Measurements from ENCODE around the gene GOLGA6L9.
"Not testable (repeated sequence)": the region's sequence is repeated elsewhere in the genome, so short reads cannot be mapped to it uniquely, and the experiment has no call there.

The GOLGA6L9 gene, protein sequence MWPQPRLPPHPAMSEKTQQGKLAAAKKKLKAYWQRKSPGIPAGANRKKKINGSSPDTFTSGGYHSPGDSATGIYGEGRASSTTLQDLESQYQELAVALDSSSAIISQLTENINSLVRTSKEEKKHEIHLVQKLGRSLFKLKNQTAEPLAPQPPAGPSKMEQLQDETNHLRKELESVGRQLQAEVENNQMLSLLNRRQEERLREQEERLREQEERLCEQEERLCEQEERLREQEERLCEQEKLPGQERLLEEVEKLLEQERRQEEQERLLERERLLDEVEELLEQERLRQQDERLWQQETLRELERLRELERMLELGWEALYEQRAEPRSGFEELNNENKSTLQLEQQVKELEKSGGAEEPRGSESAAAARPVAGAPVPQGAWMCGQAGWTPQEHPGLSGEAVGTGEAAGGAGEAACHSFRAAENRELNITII

DNA sequence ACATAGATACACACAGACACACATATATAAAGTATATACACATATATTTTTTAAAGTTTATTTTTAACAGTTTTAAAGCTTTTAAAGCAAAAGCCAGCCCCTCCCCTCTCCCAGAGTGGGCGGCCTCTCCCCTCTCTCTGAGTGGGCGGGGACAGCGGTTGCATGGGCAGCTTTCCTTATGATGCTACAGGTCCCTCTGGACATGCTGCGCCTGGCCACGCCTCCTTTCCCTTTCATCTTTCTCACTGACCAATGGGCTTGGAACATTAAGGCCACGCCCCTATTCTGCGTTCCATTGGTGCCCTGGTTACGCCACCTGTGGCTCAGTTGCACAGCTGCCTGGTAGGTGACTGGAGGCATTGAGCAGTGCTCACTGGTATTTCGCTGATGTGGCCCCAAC is at the start of gene GOLGA6L9:
TSS of gene GOLGA6L9 (plus strand) at position 124 of the 400 bp plus-strand sequence. CDS start at position 388, 264 bp downstream.
- DNase-seq, result not testable (repeated sequence)

DNA sequence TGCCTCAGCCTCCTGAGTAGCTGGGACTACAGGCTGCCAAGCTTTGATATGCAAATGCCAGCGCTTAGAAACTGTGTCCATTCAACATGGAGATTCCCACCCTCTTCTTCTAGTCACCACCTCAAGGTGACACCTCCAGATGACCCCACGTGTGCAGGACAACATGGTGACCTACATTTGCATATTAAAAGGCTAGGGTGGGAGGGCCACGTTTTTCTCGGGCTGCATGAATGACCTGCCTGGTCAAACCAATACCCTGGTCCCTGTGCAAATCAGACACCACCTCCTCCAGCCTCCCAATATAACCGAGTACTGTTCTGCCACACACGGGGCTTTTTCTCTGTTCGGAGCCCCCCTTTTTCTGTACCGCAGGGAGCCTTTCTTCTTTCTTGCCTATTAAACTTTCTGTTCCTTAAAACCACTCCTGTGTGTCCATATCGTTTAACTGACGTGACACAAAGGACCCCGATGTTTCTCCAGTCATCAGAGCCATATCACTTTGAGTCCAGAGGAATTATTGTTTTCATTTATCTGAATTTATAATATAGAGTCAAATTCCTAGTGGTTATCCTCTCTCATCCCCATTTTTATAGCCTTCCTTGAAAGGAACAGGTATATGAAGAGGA is 48.2 kb upstream of the GOLGA6L9 start:
- DNase-seq, result not testable (repeated sequence)

DNA sequence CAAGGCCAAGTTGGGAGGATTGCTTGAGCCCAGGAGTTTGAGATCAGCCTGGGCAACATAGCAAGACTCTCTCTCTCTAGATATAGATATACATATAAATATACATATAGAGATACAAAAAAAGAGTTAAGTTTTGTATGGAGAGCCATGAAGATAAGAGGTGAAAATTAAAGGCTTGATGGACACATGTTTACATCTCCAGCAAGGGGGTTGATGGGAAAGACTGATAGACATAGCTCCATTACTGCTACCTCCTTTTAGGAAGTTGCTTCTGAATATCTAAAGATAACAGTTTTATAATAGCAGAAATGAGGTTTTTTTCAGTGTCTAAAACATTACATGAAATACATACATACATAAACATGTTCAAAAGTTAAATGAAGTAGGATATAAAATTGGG is 42.4 kb upstream of the GOLGA6L9 start:
- not testable (repeated sequence) for DNase-seq

DNA sequence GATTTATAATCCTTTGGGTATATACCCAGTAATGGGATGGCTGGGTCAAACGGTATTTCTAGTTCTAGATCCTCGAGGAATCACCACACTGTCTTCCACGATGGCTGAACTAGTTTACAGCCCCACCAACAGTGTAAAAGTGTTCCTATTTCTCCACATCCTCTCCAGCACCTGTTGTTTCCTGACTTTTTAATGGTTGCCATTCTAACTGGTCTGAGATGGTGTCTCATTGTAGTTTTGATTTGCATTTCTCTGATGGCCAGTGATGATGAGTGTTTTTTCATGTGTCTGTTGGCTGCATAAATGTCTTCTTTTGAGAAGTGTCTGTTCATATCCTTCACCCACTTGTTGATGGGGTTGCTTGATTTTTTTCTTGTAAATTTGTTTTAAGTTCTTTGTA is 39.5 kb upstream of the GOLGA6L9 start:
- DNase-seq, result not testable (repeated sequence)

DNA sequence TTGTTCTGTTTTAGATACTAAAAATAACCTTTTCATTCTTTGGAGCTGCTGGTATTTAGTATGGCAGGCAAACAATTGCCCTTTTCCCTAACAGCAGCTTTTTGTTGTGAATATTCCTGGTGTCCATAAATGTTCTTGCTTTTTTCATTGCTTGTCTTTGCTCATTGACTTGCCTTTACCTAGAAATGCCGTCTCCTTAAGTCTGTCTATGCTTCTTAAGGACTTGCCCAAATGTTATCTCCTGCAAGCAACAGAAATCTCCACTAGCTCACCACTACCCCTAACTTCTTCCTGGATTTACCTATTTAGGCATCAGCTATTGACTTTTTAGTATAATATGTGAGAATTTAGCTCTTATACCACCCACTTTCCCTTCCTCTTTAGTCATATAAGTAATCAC is 37.5 kb upstream of the GOLGA6L9 start:
- not testable (repeated sequence) for DNase-seq

DNA sequence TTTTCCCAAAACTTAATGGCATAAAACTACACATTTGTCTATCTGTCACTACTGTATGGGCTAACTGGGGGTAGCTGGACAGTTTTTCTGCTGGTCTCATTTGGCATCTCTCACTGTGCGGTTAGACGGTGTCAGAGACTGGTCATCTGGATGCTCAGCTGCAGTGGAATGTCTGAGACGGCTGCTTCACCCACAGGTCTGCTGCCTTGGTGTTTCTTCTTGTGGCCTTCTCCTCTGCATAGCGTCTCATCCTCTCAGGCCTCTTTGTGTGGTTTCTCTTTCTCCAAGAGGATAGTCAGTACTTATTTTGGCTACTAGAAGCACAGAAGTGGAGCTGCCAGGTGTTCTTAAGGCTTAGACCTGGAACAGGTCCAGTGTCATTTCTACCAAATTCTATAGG is 35.9 kb upstream of the GOLGA6L9 start:
- DNase-seq, result no peak

DNA sequence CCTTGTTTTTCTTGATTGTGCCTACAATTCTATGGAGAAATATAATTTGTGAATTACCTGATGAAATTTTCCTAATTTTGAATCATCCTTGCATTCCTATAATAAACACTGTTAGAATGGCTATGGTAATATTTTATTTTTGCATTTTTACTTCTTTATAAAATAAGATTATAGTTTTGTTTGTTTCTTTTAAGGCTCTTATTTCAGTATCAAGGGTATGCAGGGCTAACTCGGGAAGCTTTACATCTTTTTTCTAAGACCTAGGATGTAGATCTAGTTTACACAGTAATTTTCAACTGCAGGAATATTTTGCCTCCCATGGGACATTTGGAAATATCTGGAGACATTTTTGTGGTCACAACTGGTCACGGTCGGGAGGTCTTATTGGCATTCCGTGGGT is 33.8 kb upstream of the GOLGA6L9 start:
- not testable (repeated sequence) for DNase-seq

DNA sequence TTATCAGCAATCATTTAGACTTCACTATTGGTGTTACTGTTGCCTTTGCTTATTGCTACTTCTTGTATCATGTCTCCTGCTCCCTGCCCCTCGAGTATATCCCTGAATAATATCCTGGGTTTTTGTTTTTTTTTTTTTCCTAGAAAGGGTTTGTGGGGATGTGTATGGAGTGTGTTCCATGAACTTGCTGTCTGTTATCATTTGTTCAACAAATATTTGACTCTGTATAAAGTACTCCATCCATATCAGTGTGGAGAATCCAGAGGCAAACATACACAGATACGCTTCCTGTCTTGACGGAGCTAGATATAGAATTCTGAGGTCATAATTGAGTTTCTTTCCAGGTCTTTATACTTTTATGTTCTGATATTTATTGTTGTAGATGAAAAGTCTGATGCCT is 31.8 kb upstream of the GOLGA6L9 start:
- DNase-seq, result no peak

DNA sequence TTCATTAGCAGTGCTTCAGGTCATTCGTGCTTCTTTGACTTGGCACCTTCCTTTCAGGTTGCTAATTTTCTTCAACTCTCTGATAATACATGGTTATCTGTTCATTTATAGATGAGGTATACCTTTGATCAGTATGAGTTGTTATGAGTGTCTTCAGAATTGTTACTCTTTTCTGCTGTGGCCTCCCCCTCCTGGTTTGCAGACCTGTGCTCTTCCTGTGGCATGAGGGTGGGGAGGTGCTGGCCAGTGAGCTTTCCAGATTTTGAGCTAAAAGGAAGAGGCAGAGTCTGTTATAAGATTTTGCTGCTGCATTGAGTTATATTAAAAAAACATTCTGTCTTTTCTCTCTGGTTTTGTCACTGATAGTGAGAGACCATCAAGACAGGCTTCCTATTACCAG is 30.8 kb upstream of the GOLGA6L9 start:
- DNase-seq, result no peak

DNA sequence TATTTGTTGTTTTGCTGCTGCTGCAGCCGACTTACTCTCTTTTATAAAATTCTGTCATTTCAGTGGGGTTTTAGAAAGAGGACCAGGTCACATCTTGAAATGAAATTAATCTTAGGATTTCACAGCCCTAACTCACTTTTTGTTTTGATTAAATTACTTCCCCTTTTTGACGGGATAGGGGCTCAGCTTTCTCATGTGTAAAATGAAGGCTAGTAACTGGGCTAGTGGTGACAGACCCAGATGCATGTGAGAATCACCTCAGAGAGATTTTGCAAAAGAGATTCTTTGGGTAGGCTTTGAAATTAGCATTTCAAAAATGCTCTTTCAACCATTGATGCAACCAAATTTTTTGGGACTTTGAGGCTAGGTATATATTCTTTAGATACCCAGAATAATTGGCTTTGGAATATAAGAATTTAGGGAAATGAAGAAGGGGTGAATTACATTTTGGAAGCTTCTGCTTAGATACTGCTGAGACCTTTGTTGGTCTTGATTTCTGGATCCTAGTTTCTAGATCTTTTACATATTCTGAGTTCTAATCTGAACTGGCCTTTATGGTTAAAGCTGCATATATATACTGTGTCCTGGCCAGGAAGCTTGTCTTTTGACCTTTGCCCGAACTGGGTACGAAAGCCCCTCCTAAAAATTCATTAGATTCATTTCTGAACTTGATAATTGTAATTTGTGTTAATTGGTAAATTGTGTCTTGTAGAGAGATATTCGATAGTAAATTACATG is 30.1 kb upstream of the GOLGA6L9 start:
- DNase-seq, result not testable (repeated sequence)

DNA sequence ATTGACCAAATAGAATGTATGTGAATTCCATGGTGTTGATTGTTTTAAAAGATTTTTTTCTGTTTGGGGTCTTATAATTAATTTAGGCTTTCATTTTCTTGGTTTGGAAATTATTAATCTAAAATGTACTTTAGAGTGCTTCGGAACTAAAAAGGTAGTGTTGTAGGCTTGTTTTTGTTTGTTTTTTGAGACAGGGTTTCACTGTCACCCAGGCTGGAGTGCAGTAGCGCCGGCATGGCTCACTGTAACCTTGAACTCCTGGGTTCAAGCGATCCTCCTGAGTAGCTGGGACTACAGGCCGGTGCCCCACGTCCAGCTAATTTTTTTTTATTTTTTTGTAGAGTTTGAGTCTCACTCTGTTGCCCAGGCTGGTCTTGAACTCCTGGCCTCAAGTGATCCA is 27.7 kb upstream of the GOLGA6L9 start:
- DNase-seq, result not testable (repeated sequence)

DNA sequence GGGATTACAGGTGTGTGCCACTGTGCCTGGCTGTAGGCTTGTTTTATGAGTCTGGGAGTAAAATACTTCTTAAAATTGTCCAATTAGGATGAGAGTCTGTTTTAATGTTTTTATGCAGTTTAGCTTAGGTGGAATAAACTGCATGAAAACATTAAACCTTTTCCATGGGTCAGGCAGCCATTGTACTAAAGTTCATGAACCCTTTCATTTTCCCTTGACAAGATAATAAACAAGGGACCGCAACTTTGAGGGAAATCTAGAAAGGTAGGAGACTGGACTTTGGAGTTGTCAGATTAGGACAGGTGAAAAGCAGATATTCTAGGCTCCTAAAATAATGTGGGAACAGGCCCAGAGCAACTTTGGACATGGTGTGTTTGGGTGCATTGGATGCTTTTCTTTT is 27.3 kb upstream of the GOLGA6L9 start:
- not testable (repeated sequence) for DNase-seq

DNA sequence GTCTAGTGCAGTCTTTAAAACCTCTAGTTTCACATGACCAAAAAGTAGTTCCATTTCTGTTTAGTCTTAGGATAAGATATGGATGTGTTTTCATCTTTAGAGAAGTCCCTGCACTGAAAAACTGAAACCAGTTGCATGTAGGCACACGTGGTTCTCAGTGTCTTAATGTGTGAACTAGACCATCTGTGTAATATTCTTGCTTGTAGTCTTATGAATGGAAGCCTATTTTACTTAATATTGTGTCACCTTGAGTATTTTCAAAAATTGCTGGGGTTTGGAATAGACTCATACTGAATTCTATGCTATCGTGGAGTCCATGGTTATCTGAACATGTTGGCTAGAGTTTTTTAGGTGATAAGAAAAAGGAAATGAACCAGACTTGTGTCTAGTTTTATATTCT is 23.4 kb upstream of the GOLGA6L9 start:
- DNase-seq, result not testable (repeated sequence)

DNA sequence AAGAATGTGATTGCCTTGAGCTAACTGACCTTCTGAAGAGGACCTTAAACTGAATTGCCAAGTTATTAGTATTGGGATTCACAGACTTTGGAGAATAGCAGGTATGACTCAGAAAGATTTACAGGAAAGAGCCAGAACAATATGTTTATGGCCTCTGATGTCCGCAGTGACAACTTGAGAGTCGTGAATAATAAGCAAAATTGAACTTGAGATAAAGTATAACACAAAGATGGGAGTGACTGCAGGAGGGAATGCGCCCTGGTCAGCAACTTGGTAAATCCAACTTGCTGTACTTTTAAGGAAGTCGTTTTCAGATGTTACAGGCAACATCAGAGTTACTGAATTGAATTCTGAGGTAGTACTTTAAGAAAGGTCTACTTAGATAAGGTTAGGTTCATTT is 19.3 kb upstream of the GOLGA6L9 start:
- not testable (repeated sequence) for DNase-seq

DNA sequence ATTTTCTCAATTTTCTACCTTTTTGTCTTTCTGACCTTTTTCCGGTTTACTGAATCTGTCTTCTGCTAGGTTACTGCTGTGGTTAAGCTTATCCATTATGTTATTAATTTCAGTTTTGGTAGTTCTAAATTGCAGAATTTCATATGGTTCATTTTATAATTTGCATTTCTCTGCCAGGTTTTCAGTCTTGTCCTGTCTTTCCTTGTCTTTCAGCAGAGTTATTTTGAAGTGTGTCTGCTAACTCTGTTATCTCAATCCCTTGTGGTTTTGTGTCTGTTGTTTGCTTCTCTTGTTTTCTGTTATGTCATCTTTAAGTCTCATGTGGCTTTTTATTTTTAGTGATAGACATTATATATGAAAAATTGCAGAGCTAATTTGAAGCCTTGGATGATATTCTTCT is 18.0 kb upstream of the GOLGA6L9 start:
- DNase-seq, result not testable (repeated sequence)

DNA sequence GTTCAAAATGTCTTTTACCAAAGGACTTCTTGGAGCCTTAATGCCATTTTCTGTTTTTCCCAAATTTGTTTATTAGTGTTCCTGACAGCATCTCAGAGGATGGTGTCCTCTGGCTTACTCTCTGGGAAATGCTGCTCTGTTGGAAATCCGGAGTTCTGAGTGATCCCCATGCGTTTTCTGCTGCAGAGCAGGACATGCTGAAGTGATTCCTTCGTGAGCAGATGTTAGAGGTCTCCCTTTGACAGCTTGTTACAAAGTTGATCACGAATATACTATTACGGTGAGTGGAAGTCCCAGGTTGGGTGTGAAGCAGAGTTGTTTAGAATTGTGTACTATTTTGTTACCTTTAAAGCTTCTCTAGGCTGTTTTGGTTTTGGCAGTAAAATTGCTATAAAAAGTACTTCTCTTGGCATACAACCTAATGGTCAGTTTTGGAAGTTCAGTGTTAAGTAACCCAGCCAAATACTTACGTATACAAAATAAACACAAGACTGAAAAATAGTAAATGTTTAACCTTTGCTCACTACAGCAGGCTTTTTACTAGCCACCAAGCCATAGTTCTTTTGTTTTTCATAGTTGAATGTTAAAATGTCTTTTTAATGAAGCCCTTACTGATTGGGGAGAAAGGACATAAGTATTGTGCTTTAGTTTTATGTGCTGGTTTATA is 15.0 kb upstream of the GOLGA6L9 start:
- not testable (repeated sequence) for DNase-seq

DNA sequence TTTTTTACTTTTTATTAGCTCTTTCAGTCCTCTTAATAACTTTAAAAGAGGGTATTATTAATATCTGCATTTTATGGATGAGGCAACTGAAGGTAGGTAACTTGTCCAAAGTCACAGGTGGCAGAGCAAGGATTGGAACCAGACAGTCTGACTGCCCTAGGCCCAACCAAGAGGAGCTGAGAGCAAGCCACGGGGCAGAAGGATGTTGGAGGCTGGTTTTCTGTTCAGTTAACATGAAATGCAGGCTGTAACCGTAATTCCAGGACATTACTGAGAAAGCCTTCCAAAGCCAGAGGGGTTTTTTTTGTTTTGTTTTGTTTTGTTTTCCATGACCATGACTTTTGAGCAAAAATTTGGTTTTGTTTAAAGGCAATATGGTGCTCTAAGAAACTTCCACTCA is 9.1 kb upstream of the GOLGA6L9 start:
- not testable (repeated sequence) for DNase-seq

DNA sequence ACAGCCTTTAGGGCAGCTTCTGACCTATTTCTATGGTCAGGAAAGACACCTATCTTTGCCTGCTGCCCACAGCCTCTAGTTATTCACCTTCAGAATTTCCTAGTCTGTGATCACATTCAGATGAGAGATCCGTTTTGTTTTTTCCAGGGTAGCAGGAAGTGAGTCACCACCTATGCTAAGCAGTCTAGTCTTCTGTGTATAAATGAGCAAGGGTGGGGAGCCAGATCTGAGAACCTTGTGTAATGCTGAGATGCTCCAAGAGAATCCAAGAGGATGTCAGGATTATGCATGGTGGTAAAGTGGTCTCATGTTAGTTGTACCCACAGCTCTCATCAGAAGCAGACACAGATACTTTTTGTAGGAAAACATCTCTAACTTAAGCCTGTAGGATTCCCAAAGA is 8.7 kb upstream of the GOLGA6L9 start:
- DNase-seq, result not testable (repeated sequence)

DNA sequence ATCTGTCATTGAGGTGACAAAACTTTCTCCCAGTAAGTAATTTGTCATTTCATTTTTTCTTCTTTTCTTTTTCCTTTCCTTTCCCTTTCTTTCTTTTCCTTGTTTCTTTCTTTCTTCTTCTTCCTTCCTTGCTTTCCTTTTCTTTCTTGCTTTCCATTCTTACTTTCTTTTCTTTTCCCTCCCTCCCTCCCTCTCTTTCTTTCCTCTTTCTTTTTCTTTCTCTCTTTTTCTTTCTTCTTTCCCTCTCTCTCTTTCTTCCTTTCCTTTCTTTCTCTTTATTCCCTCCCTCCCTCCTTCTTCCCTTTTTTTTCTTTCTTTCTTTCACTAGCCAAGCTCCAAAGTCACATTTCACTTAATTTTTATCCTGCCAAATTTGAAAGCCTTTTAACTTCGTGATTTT is 2.5 kb upstream of the GOLGA6L9 start:
- not testable (repeated sequence) for DNase-seq

DNA sequence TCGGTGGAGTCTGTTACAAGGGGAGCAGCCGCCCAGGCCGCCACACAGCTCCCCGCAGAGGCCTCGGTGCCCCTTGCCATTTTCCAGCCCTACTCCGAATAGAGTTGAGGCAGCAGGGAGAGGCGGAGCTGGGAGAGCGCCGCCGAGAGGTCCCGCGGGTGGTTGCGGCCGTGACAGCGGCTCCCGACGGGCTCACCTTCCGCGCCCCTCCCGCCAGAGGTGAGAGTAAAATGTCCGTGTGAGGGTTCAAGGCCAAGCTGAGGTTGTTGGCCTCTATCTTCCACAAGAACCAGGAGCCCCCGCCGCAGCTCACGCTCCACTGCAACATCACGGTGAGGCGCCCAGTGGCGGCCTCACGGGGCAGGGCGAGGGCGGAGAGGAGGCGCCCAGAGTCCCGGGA is 15.8 kb downstream of the GOLGA6L9 start:
- not testable (repeated sequence) for DNase-seq

DNA sequence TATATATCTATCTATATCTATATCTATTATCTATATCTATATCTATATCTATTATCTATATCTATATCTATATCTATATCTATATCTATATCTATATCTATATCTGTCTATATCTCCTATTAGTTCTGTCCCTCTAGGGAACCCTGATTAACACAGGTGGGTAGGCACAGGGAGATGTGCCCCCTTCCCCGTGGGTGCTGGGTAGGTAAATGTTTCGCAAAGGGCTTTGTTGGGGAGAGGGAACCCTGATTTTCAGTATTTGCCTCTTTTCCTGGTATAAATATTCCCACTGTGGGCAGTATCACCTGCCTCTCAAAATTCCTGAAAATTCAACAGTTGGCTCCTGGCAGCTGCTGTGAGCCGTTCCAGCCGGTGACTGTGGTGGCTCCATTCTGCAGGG is 27.7 kb downstream of the GOLGA6L9 start:
- not testable (repeated sequence) for DNase-seq

DNA sequence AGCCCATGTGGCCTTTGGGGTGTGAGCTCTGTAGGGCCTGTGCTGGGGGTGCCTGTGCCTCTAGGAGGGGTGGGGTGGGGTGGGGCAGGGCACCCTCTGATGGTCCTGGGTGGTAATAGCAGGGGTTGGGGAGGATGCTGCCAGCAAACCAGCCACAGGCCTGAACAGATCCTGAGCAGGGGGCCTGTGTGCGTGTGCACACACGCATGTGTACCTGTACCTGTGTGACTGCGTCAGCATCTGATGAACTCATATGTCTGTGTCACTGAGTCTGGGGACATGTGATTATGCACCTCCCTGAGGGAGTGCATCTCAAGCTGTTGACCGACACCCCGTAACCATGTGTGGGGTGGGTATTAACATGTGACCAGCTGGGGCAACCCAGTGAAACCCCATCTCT is 36.0 kb downstream of the GOLGA6L9 start:
- not testable (repeated sequence) for DNase-seq

DNA sequence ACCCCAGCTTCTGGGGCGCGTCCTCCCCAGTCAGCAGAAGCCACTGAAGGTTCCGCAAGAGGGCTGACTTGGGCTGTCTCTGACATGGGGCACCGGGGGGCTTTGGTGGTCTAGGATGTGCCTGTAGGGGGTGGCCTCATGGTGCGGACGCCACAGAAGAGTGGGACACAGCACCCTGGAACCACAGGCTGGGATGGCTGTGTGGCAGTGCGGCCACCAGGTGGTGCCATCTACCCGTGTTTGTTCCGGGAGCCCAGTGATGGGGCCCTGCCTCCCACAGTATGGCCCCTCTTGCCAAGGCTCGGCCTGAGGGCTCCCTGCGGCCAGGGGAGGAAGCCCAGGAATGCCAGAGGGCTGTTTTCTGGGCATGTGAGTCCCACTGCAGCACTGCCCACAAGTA is 38.6 kb downstream of the GOLGA6L9 start:
- not testable (repeated sequence) for DNase-seq
